Thoracic aorta (tissue), 2 donors: ENCODE data around the gene FETUB. TPM values are rescaled to one million over a fixed set of nuclear protein-coding genes. Genes with fewer than 3 reads are reported as not detected.

ENCODE experiments used
- ATAC-seq: fragments of 150-250 bp; one replicate; pipeline ENCODE4 v1.8.0; 2017; ENCODE audit warnings: low read depth; ENCODE audit not compliant: insufficient number of reproducible peaks, low FRiP score
- DNase-seq: peaks from one replicate; pipeline ENCODE4 v3.0.0-alpha.2; 2020; ENCODE audit warnings: low spot score
- H3K27ac ChIP-seq, 2 donors: fragments of 200-600 bp; sonication (generic); 1 replicate in 1 of 2; 2 replicates in 1 of 2; pipeline ENCODE4 v1.5.1; 2016; ENCODE audit warnings: mild to moderate bottlenecking in 2 of 2, moderate library complexity in 2 of 2
- H3K27me3 ChIP-seq: fragments of 200-600 bp; sonication (generic); replicated peaks from 2 replicates; pipeline ENCODE4 v1.6.0; 2016; ENCODE audit warnings: mild to moderate bottlenecking; ENCODE audit not compliant: insufficient read depth
- H3K36me3 ChIP-seq: fragments of 200-600 bp; sonication (generic); one replicate; pipeline ENCODE4 v1.5.1; 2016
- H3K4me1 ChIP-seq, 2 donors: fragments of 200-600 bp; sonication (generic); 1 replicate in 1 of 2; 2 replicates in 1 of 2; pipeline versions ENCODE4 v1.5.1 to v1.6.0; 2016; ENCODE audit warnings: low read depth in 2 of 2, mild to moderate bottlenecking in 1 of 2; ENCODE audit not compliant: control insufficient read depth in 1 of 2
- H3K4me3 ChIP-seq: fragments of 200-600 bp; sonication (generic); 2 replicates; pipeline ENCODE4 v1.5.1; 2016; ENCODE audit warnings: mild to moderate bottlenecking
- H3K9me3 ChIP-seq: fragments of 200-600 bp; sonication (generic); 2 replicates; pipeline ENCODE4 v1.5.1; 2016
- total RNA-seq, 2 donors: library from RNA; depleted of rRNA; stranded (reverse); fragments of >200 nt; gene quantifications; one replicate each; pipeline versions ENCODE4 v1.1.0 to v1.2.3, GENCODE V29; 2016
- TF ChIP-seq, protein P1 (sequence below): fragments of 200-600 bp; sonication (generic); IDR thresholded peaks from one replicate; pipeline ENCODE4 v1.5.1; 2019; ENCODE audit warnings: antibody characterized with exemption

Gene FETUB
- total RNA-seq, 2 donors from 2014 or later = not detected

GRCh38 chr3:186668426-186668825 lies 28.2 kb downstream of the FETUB start:
- H3K36me3 ChIP-seq = no peaks in the 10 kb centered on the region
- no peak for ATAC-seq
- H3K4me1 ChIP-seq = peaks cover 0 to 4% of the 10 kb centered on the region in 2 donors
- no peak for DNase-seq
- no peak overlapping the region for H3K27ac ChIP-seq
- no peaks in the 10 kb centered on the region for H3K9me3 ChIP-seq
- TF ChIP-seq, protein P1, sequence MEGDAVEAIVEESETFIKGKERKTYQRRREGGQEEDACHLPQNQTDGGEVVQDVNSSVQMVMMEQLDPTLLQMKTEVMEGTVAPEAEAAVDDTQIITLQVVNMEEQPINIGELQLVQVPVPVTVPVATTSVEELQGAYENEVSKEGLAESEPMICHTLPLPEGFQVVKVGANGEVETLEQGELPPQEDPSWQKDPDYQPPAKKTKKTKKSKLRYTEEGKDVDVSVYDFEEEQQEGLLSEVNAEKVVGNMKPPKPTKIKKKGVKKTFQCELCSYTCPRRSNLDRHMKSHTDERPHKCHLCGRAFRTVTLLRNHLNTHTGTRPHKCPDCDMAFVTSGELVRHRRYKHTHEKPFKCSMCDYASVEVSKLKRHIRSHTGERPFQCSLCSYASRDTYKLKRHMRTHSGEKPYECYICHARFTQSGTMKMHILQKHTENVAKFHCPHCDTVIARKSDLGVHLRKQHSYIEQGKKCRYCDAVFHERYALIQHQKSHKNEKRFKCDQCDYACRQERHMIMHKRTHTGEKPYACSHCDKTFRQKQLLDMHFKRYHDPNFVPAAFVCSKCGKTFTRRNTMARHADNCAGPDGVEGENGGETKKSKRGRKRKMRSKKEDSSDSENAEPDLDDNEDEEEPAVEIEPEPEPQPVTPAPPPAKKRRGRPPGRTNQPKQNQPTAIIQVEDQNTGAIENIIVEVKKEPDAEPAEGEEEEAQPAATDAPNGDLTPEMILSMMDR = no peak
- no peak overlapping the region for H3K4me3 ChIP-seq
- H3K27me3 ChIP-seq = no peaks in the 10 kb centered on the region

- H3K27me3 ChIP-seq = no peaks in the 10 kb centered on the region
- DNase-seq (no peak), ATAC-seq (no peak)
- no peak overlapping the region for H3K4me3 ChIP-seq
- peaks cover 0 to 4% of the 10 kb centered on the region in 2 donors for H3K4me1 ChIP-seq
- no peaks in the 10 kb centered on the region for H3K9me3 ChIP-seq
- no peaks in the 10 kb centered on the region for H3K36me3 ChIP-seq
- H3K27ac ChIP-seq = no peak overlapping the region
- TF ChIP-seq, protein P1 = no peak
These were observed 29.3 kb downstream of the FETUB start for GRCh38 chr3:186669378-186670084.

GRCh38 chr3:186670155-186670554 lies 30.0 kb downstream of the FETUB start:
- Histone ChIP-seq H3K27me3 (no peaks in the 10 kb centered on the region), H3K9me3 (no peaks in the 10 kb centered on the region), H3K4me3 (no peak overlapping the region), H3K27ac (no peak overlapping the region), H3K4me1 (peaks cover 0 to 4% of the 10 kb centered on the region in 2 donors), H3K36me3 (no peaks in the 10 kb centered on the region)
- ATAC-seq = no peak
- TF ChIP-seq, protein P1 = no peak
- no peak for DNase-seq

GRCh38 chr3:186671051-186671450 lies 30.9 kb downstream of the FETUB start:
- no peaks in the 10 kb centered on the region for H3K9me3 ChIP-seq
- H3K36me3 ChIP-seq = no peaks in the 10 kb centered on the region
- ATAC-seq = no peak
- peaks cover 0 to 4% of the 10 kb centered on the region in 2 donors for H3K4me1 ChIP-seq
- no peaks in the 10 kb centered on the region for H3K27me3 ChIP-seq
- TF ChIP-seq, protein P1 = no peak
- no peak overlapping the region for H3K4me3 ChIP-seq
- no peak for DNase-seq
- no peak overlapping the region for H3K27ac ChIP-seq

- Histone ChIP-seq H3K4me3 (no peak overlapping the region), H3K36me3 (no peaks in the 10 kb centered on the region), H3K4me1 (no peaks in the 10 kb centered on the region), H3K27me3 (no peaks in the 10 kb centered on the region), H3K9me3 (no peaks in the 10 kb centered on the region), H3K27ac (no peak overlapping the region)
- no peak for DNase-seq
- ATAC-seq = no peak
- TF ChIP-seq, protein P1 = no peak
These were observed 38.4 kb downstream of the FETUB start for GRCh38 chr3:186678604-186679003.
